MM.1S (cell line): ENCODE data around the gene TMEM156.

Experiments
- DNase-seq: peaks from one replicate; pipeline ENCODE4 v3.0.0-alpha.2; 2015
- H2AFZ ChIP-seq: fragments of 300-600 bp; sonication (generic); 2 replicates; pipeline ENCODE4 v1.6.0; 2016; ENCODE audit warnings: antibody characterized with exemption, low read length
- H3F3A ChIP-seq: fragments of 300-600 bp; sonication (generic); 2 replicates; pipeline ENCODE4 v1.6.1; 2016; ENCODE audit warnings: mild to moderate bottlenecking, antibody characterized with exemption, low read length, moderate library complexity, mixed read lengths; ENCODE audit not compliant: insufficient read depth
- H3K27ac ChIP-seq: fragments of 300-600 bp; sonication (generic); 2 replicates; pipeline ENCODE4 v1.5.1; 2016; ENCODE audit warnings: mild to moderate bottlenecking, low read length
- H3K27me3 ChIP-seq: fragments of 300-600 bp; sonication (generic); replicated peaks from 2 replicates; pipeline ENCODE4 v1.6.0; 2016; ENCODE audit warnings: low read length; ENCODE audit not compliant: insufficient read depth
- H3K36me3 ChIP-seq: fragments of 300-600 bp; sonication (generic); replicated peaks from 2 replicates; pipeline ENCODE4 v1.6.1; 2016; ENCODE audit warnings: mild to moderate bottlenecking, low read length, mixed read lengths; ENCODE audit not compliant: insufficient read depth
- H3K4me1 ChIP-seq: fragments of 300-600 bp; sonication (generic); 2 replicates; pipeline ENCODE4 v1.6.1; 2016; ENCODE audit warnings: low read length, mixed read lengths
- H3K4me2 ChIP-seq: fragments of 300-600 bp; sonication (generic); 2 replicates; pipeline ENCODE4 v1.6.0; 2016; ENCODE audit warnings: low read depth, low read length
- H3K4me3 ChIP-seq: fragments of 300-600 bp; sonication (generic); 2 replicates; pipeline ENCODE4 v1.5.1; 2016; ENCODE audit warnings: low read length, mixed read lengths
- H3K79me2 ChIP-seq: fragments of 300-600 bp; sonication (generic); 2 replicates; pipeline ENCODE4 v1.6.1; 2016; ENCODE audit warnings: mixed run types, low read length, mixed read lengths
- H3K9ac ChIP-seq: fragments of 300-600 bp; sonication (generic); 2 replicates; pipeline ENCODE4 v1.6.1; 2016; ENCODE audit warnings: low read length, mixed read lengths
- H3K9me2 ChIP-seq: fragments of 300-600 bp; sonication (generic); replicated peaks from 2 replicates; pipeline ENCODE4 v1.6.1; 2016; ENCODE audit warnings: mild to moderate bottlenecking, low read length, mixed read lengths; ENCODE audit not compliant: insufficient read depth
- H3K9me3 ChIP-seq: fragments of 300-600 bp; sonication (generic); replicated peaks from 2 replicates; pipeline ENCODE4 v1.6.1; 2016; ENCODE audit warnings: mild to moderate bottlenecking, low read length, mixed read lengths; ENCODE audit not compliant: insufficient read depth
- H4K20me1 ChIP-seq: fragments of 300-600 bp; sonication (generic); 2 replicates; pipeline ENCODE4 v1.6.1; 2016; ENCODE audit warnings: mild to moderate bottlenecking, low read length, moderate library complexity, mixed read lengths; ENCODE audit not compliant: insufficient read depth
- CTCF ChIP-seq: fragments of 300-600 bp; sonication (generic); IDR thresholded peaks from 2 replicates; pipeline ENCODE4 v1.5.1; 2016; ENCODE audit warnings: antibody characterized with exemption, low read length, mixed read lengths
- EZH2 ChIP-seq: fragments of 300-600 bp; sonication (generic); optimal IDR thresholded peaks from 2 replicates; pipeline ENCODE3; 2017; ENCODE audit warnings: low read depth, mild to moderate bottlenecking, antibody characterized with exemption, low read length, mixed read lengths
- EZH2phosphoT487 ChIP-seq: fragments of 300-600 bp; sonication (generic); IDR thresholded peaks from 2 replicates; pipeline ENCODE4 v1.6.1; 2018; ENCODE audit warnings: antibody characterized with exemption, low read length

Gene TMEM156

DNA sequence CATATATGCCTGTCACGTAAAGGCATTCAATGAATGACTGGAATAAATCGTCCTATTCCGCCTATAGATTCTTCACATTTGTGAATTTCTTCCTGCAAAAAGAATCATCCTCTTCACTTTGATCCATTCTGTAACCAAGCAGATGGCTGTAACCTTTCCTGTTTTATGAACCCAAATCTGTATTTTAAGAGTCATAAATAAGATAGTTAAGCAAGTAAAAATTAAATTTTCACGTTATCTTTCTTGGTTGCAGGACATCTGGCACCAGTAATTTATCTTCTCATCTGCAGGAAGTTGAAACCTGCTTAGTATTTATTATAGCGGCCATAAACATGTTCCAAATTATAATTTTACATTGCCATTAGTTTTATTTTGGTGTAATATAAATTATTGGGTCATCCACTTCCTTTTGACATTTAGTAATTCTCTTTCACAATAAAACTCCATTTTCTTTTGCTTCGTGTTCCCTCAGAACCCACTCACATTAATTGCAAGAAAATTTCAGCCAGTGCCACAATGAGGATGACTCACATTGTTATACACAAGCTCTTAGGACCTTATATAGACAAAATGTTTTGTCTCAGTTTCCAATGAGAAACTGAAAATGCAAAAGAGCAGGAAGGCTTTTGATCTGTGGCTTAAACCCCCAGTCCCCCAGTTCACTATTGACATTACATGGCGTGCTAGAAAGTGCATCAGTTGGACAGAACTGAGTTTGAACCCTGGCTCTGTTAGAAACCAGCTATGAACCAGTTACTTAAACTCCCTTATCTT is 51.1 kb downstream of the TMEM156 start:
- TF ChIP-seq CTCF (no peak), EZH2phosphoT487 (no peak), EZH2 (no peak)
- Histone ChIP-seq H3F3A (peaks cover 13% of the 10 kb centered on the region), H3K4me3 (no peak overlapping the region), H3K27ac (no peak overlapping the region), H3K9ac (no peak overlapping the region), H3K9me3 (no peaks in the 10 kb centered on the region), H3K9me2 (no peaks in the 10 kb centered on the region), H3K4me1 (peaks cover 27% of the 10 kb centered on the region), H3K79me2 (no peaks in the 10 kb centered on the region), H4K20me1 (no peaks in the 10 kb centered on the region), H3K36me3 (no peaks in the 10 kb centered on the region), H2AFZ (peak overlapping the region; percentile 16; the same call in 1 of the 2 replicates), H3K4me2 (peak overlapping the region; percentile 33; the same call in 1 of the 2 replicates), H3K27me3 (no peaks in the 10 kb centered on the region)
- DNase-seq, result peak; percentile 51

GRCh38 chr4:38979511-38980230 is 52.5 kb downstream of the TMEM156 start:
- Histone ChIP-seq H3K4me1 (peaks cover 19% of the 10 kb centered on the region), H3K27ac (no peak overlapping the region), H3K36me3 (no peaks in the 10 kb centered on the region), H4K20me1 (no peaks in the 10 kb centered on the region), H3K9ac (no peak overlapping the region), H3K4me2 (no peak overlapping the region), H3F3A (no peaks in the 10 kb centered on the region), H3K4me3 (no peak overlapping the region), H3K79me2 (no peaks in the 10 kb centered on the region), H3K27me3 (no peaks in the 10 kb centered on the region), H3K9me3 (no peaks in the 10 kb centered on the region), H3K9me2 (no peaks in the 10 kb centered on the region), H2AFZ (no peak overlapping the region)
- DNase-seq, result no peak
- TF ChIP-seq EZH2phosphoT487 (no peak), CTCF (no peak), EZH2 (no peak)

DNA sequence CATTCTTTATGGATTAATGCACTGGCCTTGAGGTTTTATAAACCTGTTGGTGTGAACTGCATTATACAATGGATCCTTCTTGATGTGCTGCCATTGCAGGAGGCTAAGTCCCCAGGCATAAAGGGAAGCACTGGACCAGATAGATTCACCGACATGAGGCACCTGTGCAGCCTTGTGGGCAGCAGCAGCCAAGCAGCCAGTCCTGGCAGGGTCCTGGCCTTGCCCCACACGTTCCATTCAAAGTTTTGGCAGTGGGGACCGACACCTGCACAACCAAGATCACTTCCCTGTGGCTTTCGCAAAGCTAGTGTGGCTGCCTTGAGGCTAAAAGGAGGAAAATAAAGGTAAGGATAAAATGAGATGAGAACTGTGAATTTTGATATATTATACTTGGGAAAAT is 53.1 kb downstream of the TMEM156 start:
- Histone ChIP-seq H3K4me3 (no peak overlapping the region), H3K4me2 (no peak overlapping the region), H3K9me2 (no peaks in the 10 kb centered on the region), H3K9me3 (no peaks in the 10 kb centered on the region), H3K27me3 (no peaks in the 10 kb centered on the region), H3F3A (no peaks in the 10 kb centered on the region), H4K20me1 (no peaks in the 10 kb centered on the region), H3K9ac (no peak overlapping the region), H2AFZ (no peak overlapping the region), H3K4me1 (peaks cover 15% of the 10 kb centered on the region), H3K79me2 (no peaks in the 10 kb centered on the region), H3K27ac (no peak overlapping the region), H3K36me3 (no peaks in the 10 kb centered on the region)
- TF ChIP-seq CTCF (no peak), EZH2 (no peak), EZH2phosphoT487 (no peak)
- no peak for DNase-seq
